Kidney (tissue), 14 donors: Measurements from ENCODE around the gene ADARB2. TPM values are rescaled to one million over a fixed set of nuclear protein-coding genes. Genes with fewer than 3 reads are reported as not detected.

ENCODE experiments used
- DNase-seq, 5 donors: peaks; one replicate each; pipeline ENCODE4 v3.0.0-alpha.2; 2013 to 2020
- FAIRE-seq: peaks from 2 replicates; lab custom pipeline; 2012; peaks lifted over from hg19 to GRCh38; lab: Jason Lieb, UNC
- H3K27ac ChIP-seq, 2 donors: one replicate each; pipeline ENCODE4 v1.7.0; 2013; ENCODE audit warnings: low read depth in 2 of 2, low read length in 2 of 2, inconsistent platforms in 1 of 2
- H3K27me3 ChIP-seq: one replicate; pipeline ENCODE4 v1.7.1; 2013; ENCODE audit warnings: low read length, inconsistent platforms; ENCODE audit not compliant: control insufficient read depth, insufficient read depth
- H3K36me3 ChIP-seq, 3 donors: one replicate each; pipeline versions ENCODE4 v1.7.0 to v1.7.1; 2013; ENCODE audit warnings: low read length in 3 of 3, control low read depth in 1 of 3, inconsistent platforms in 1 of 3; ENCODE audit not compliant: insufficient read depth in 3 of 3, control insufficient read depth in 2 of 3
- H3K4me1 ChIP-seq, 3 donors: one replicate each; pipeline versions ENCODE4 v1.7.0 to v1.7.1; 2013; ENCODE audit warnings: low read length in 3 of 3, inconsistent platforms in 1 of 3, low read depth in 1 of 3; ENCODE audit not compliant: control insufficient read depth in 2 of 3, insufficient read depth in 2 of 3
- H3K4me3 ChIP-seq, 3 donors: one replicate each; pipeline versions ENCODE4 v1.7.0 to v1.8.1; 2013; ENCODE audit warnings: low read length in 3 of 3, control low read depth in 1 of 3, inconsistent platforms in 1 of 3
- H3K9ac ChIP-seq, 3 donors: one replicate each; pipeline versions ENCODE4 v1.7.0 to v1.7.1; 2013; ENCODE audit warnings: low read length in 3 of 3, control low read depth in 1 of 3, inconsistent platforms in 1 of 3
- H3K9me3 ChIP-seq, 3 donors: one replicate each; pipeline versions ENCODE4 v1.7.0 to v1.7.1; 2013; ENCODE audit warnings: low read length in 3 of 3, control low read depth in 1 of 3, inconsistent platforms in 1 of 3; ENCODE audit not compliant: control insufficient read depth in 2 of 3, insufficient read depth in 1 of 3
- CTCF ChIP-seq: IDR thresholded peaks from 3 replicates; pipeline ENCODE4 v1.5.1; 2012; ENCODE audit warnings: mild to moderate bottlenecking, moderate library complexity, borderline replicate concordance; ENCODE audit not compliant: insufficient read depth; ENCODE audit errors: extremely low read depth
- intact Hi-C: fragments of 100-400 bp; cut with DNase I; formaldehyde crosslinking; loops from one replicate; pipeline ENCODE4 v1.11.1; 2022
- polyA plus RNA-seq: library from polyadenylated mRNA; stranded (reverse); fragments of 350-450 nt; fragmentation: Illumina TruSeq; extraction: RNeasy Lipid Tissue Mini Kit (QIAGEN cat#74804); gene quantifications from one replicate; pipeline ENCODE4 v1.2.3, GENCODE V29; 2014; ENCODE audit warnings: low read depth, low replicate concordance; ENCODE audit not compliant: insufficient read depth
- total RNA-seq: library from RNA; stranded (reverse); fragmentation: NEBNext Ultra II Directional; extraction: Animal tissue kit (Norgen Biotek cat#: 25700); gene quantifications from one replicate; pipeline ENCODE4 v1.2.1, GENCODE V29; 2021
- donor health status: control.
- donor health status: control.
- donor health status: control.
- donor health status: control.
- donor health status: control.
- donor health status: DM: yes; HTN: yes; CAD: no.
- donor health status: Normal renal cell carcinoma (clear cell type).

The ADARB2 gene
- total and polyA plus RNA-seq, 2 donors from 2014 or later: 1.0 to 1.3 TPM

- Histone ChIP-seq H3K4me3 (no peak overlapping the region), H3K9ac (no peak overlapping the region), H3K36me3 (no peaks in the 10 kb centered on the region), H3K9me3 (no peaks in the 10 kb centered on the region), H3K27me3 (peaks cover 33% of the 10 kb centered on the region), H3K4me1 (no peaks in the 10 kb centered on the region), H3K27ac (no peak overlapping the region)
- no peak for DNase-seq
- intact Hi-C loops: no loop called here
- no peak for FAIRE-seq
- TF ChIP-seq CTCF: no peak
These were observed 3.6 kb downstream of the ADARB2 start for GRCh38 chr10:1733720-1734119.

GRCh38 chr10:1732564-1732996 lies 4.7 kb downstream of the ADARB2 start:
- Histone ChIP-seq H3K27ac (no peak overlapping the region), H3K9ac (no peak overlapping the region), H3K4me3 (no peak overlapping the region), H3K36me3 (no peaks in the 10 kb centered on the region), H3K27me3 (peaks cover 27% of the 10 kb centered on the region), H3K4me1 (no peaks in the 10 kb centered on the region), H3K9me3 (no peaks in the 10 kb centered on the region)
- no peak for FAIRE-seq
- TF ChIP-seq CTCF: no peak
- intact Hi-C loops: no loop called here
- DNase-seq: no peak

- no peak for DNase-seq
- intact Hi-C loops: no loop called here
- Histone ChIP-seq H3K27ac (no peak overlapping the region), H3K4me3 (no peak overlapping the region), H3K9ac (no peak overlapping the region), H3K9me3 (no peaks in the 10 kb centered on the region), H3K36me3 (no peaks in the 10 kb centered on the region), H3K4me1 (no peaks in the 10 kb centered on the region), H3K27me3 (peaks cover 27% of the 10 kb centered on the region)
- FAIRE-seq: no peak
- no peak for TF ChIP-seq CTCF
These were observed 5.7 kb downstream of the ADARB2 start for GRCh38 chr10:1731592-1731991.

- no peak overlapping the region for H3K27ac ChIP-seq
- DNase-seq: no peak
- FAIRE-seq: no peak
These were observed 7.6 kb downstream of the ADARB2 start for GRCh38 chr10:1729751-1730150.

More at GRCh38 chr10:1729751-1730150, 7.6 kb downstream of the ADARB2 start:
- H3K27me3 ChIP-seq: peaks cover 13% of the 10 kb centered on the region
- no peaks in the 10 kb centered on the region for H3K4me1 ChIP-seq
- no peaks in the 10 kb centered on the region for H3K9me3 ChIP-seq
- H3K36me3 ChIP-seq: no peaks in the 10 kb centered on the region
- intact Hi-C loops: no loop called here
- H3K4me3 ChIP-seq: no peak overlapping the region
- no peak for TF ChIP-seq CTCF
- no peak overlapping the region for H3K9ac ChIP-seq
